ENCODE data around the gene VPS37B. TPM values are rescaled to one million over a fixed set of nuclear protein-coding genes. Genes with fewer than 3 reads are reported as not detected.

Gene VPS37B
- total RNA-seq, 2 donors from 2014 or later, result 22.7 to 24.1 TPM

GRCh38 chr12:122937622-122938091 is 41.7 kb upstream of the VPS37B start:
- no peaks in the 10 kb centered on the region for H3K9me3 Mint-ChIP-seq
- TF ChIP-seq CTCF (conservative IDR thresholded peaks at IDR 0.05), result no peak
- H3K4me1 ChIP-seq (ENCODE audit: control insufficient read depth, insufficient read depth, low read length), result no peaks in the 10 kb centered on the region
- H3K36me3 ChIP-seq (ENCODE audit: control insufficient read depth, insufficient read depth, low read length), result no peaks in the 10 kb centered on the region
- WGBS, 2 experiments (ENCODE audit: insufficient coverage in 1 of 2, insufficient read length in 1 of 2), result 94 to 100% methylated on average over 1 to 3 of the region's 3 CpGs
- H3K9me3 ChIP-seq (ENCODE audit: control insufficient read depth, low read length), result no peaks in the 10 kb centered on the region
- H3K27ac ChIP-seq (ENCODE audit: low read depth, low read length), result no peak overlapping the region
- H3K27ac Mint-ChIP-seq, result no peak overlapping the region
- H3K9ac ChIP-seq (ENCODE audit: extremely low read depth, low read length, poor library complexity, severe bottlenecking), result no peak overlapping the region
- no peaks in the 10 kb centered on the region for H3K27me3 Mint-ChIP-seq (ENCODE audit: insufficient read depth)
- no peak for DNase-seq
- no peak overlapping the region for H3K4me3 ChIP-seq (ENCODE audit: low read length)
- no peaks in the 10 kb centered on the region for H3K27me3 ChIP-seq (ENCODE audit: control insufficient read depth, insufficient read depth, low read length, poor library complexity, severe bottlenecking)
- H3K4me3 Mint-ChIP-seq, result no peak overlapping the region
- H3K36me3 Mint-ChIP-seq (ENCODE audit: low read depth), result no peaks in the 10 kb centered on the region
- no peaks in the 10 kb centered on the region for H3K4me1 Mint-ChIP-seq

GRCh38 chr12:122935318-122935717 is 39.4 kb upstream of the VPS37B start:
- DNase-seq, result no peak
- no peak overlapping the region for H3K4me3 Mint-ChIP-seq
- 88 to 93% methylated on average over 5 to 8 of the region's 8 CpGs for WGBS, 2 experiments (ENCODE audit: insufficient coverage in 1 of 2, insufficient read length in 1 of 2)
- no peaks in the 10 kb centered on the region for H3K27me3 Mint-ChIP-seq (ENCODE audit: insufficient read depth)
- Histone ChIP-seq H3K36me3 (ENCODE audit: control insufficient read depth, insufficient read depth, low read length) (no peaks in the 10 kb centered on the region), H3K9ac (ENCODE audit: extremely low read depth, low read length, poor library complexity, severe bottlenecking) (no peak overlapping the region), H3K4me1 (ENCODE audit: control insufficient read depth, insufficient read depth, low read length) (no peaks in the 10 kb centered on the region), H3K9me3 (ENCODE audit: control insufficient read depth, low read length) (no peaks in the 10 kb centered on the region), H3K27me3 (ENCODE audit: control insufficient read depth, insufficient read depth, low read length, poor library complexity, severe bottlenecking) (no peaks in the 10 kb centered on the region), H3K4me3 (ENCODE audit: low read length) (no peak overlapping the region), H3K27ac (ENCODE audit: low read depth, low read length) (peak overlapping the region; percentile 68)
- no peak for TF ChIP-seq CTCF (conservative IDR thresholded peaks at IDR 0.05)
- no peaks in the 10 kb centered on the region for H3K9me3 Mint-ChIP-seq
- no peaks in the 10 kb centered on the region for H3K36me3 Mint-ChIP-seq (ENCODE audit: low read depth)
- H3K27ac Mint-ChIP-seq, result no peak overlapping the region
- no peaks in the 10 kb centered on the region for H3K4me1 Mint-ChIP-seq

GRCh38 chr12:122934722-122935121 is 38.8 kb upstream of the VPS37B start:
- H3K4me1 Mint-ChIP-seq, result no peaks in the 10 kb centered on the region
- no peaks in the 10 kb centered on the region for H3K9me3 Mint-ChIP-seq
- 98% methylated on average over 2 of the region's 3 CpGs; no CpG with 5 or more reads in 1 of the 2 experiments for WGBS, 2 experiments (ENCODE audit: insufficient coverage in 1 of 2, insufficient read length in 1 of 2)
- DNase-seq, result no peak
- H3K27me3 Mint-ChIP-seq (ENCODE audit: insufficient read depth), result no peaks in the 10 kb centered on the region
- H3K36me3 ChIP-seq (ENCODE audit: control insufficient read depth, insufficient read depth, low read length), result no peaks in the 10 kb centered on the region
- no peak overlapping the region for H3K9ac ChIP-seq (ENCODE audit: extremely low read depth, low read length, poor library complexity, severe bottlenecking)
- H3K27ac ChIP-seq (ENCODE audit: low read depth, low read length), result no peak overlapping the region
- H3K4me1 ChIP-seq (ENCODE audit: control insufficient read depth, insufficient read depth, low read length), result no peaks in the 10 kb centered on the region
- H3K36me3 Mint-ChIP-seq (ENCODE audit: low read depth), result no peaks in the 10 kb centered on the region
- H3K9me3 ChIP-seq (ENCODE audit: control insufficient read depth, low read length), result no peaks in the 10 kb centered on the region
- TF ChIP-seq CTCF (conservative IDR thresholded peaks at IDR 0.05), result no peak
- H3K27me3 ChIP-seq (ENCODE audit: control insufficient read depth, insufficient read depth, low read length, poor library complexity, severe bottlenecking), result no peaks in the 10 kb centered on the region
- no peak overlapping the region for H3K4me3 Mint-ChIP-seq
- no peak overlapping the region for H3K27ac Mint-ChIP-seq
- H3K4me3 ChIP-seq (ENCODE audit: low read length), result no peak overlapping the region
